HCEC 1CT (cell line): ENCODE data around the gene LRRC27.

Experiments used
- DNase-seq: peaks from one replicate; pipeline ENCODE4 v3.0.0-alpha.2; 2017

Gene LRRC27

GRCh38 chr10:132417957-132418441 is 86.0 kb downstream of the LRRC27 start:
- DNase-seq: no peak

GRCh38 chr10:132418527-132419416 is 86.8 kb downstream of the LRRC27 start:
- no peak for DNase-seq

DNA sequence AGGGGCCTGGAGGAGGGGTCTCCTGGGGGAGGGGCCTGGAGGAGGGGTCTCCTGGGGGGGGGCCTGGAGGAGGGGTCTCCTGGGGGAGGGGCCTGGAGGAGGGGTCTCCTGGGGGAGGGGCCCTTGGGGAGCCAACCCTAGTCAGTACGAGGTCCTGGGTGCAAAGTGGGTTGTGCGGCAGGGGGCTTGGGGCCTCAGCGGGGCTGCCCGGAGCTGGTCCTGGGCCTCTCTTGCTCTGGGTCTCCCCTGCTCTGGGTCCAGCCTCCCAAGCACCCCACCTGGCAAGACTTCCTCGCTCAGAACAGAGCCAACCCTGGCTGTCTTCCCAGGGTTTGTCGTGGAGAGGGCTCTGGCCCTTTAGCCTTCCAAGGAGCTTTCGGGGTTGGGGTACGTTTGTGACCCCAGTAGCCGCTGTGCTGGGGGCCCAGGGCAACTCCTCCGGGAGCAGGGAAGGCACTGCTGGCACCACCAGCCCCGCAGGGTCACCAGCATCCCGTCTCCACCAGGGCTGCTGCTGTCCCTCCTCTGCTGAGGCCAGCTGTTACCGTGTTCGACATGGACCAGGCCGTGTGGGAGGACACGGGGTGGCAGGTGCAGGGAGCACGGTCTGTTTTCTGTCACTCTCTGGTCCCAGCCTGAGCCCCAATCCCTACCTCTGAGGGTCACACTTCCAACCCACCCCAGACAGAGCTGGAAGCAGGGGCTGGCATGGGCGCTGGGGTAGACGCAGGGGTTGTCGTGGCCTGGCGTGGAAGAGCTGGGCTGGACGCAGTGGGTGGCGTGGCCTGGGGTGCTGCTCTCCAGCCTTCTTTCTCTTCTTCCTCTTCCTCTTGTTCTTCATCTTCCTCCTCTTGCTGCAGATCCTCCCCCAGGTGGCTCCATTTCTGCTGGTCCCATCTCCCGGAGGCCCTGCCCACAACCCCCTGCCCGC is 87.8 kb downstream of the LRRC27 start:
- DNase-seq: no peak

DNA sequence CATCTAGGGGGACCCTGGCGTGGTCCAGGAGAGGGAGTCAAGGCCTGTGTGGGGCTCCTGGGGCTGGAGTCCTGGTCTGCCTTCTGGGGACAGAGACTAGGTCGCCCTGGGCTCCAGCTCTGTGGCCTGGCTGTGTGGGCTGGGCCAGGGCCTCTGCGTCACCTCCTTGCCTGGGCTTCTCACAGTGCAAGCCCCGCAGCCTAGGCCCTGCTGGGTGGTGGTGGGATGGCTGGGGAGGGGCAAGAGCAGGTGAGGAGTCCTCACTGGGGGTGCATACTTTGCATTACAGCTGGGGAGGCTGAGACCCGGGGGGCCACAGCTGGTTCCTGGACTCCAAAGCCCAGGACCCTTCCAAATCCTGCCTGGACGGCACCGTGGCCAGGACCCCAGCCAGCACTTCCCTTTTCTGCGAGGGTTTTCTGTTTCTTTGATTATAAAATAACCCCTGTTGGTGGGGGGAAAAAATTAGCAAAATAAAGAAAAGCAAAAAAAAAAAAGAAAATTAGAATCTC is 88.5 kb downstream of the LRRC27 start:
- no peak for DNase-seq

- no peak for DNase-seq
Observed at GRCh38 chr10:132420981-132421846, 89.2 kb downstream of the LRRC27 start.

DNA sequence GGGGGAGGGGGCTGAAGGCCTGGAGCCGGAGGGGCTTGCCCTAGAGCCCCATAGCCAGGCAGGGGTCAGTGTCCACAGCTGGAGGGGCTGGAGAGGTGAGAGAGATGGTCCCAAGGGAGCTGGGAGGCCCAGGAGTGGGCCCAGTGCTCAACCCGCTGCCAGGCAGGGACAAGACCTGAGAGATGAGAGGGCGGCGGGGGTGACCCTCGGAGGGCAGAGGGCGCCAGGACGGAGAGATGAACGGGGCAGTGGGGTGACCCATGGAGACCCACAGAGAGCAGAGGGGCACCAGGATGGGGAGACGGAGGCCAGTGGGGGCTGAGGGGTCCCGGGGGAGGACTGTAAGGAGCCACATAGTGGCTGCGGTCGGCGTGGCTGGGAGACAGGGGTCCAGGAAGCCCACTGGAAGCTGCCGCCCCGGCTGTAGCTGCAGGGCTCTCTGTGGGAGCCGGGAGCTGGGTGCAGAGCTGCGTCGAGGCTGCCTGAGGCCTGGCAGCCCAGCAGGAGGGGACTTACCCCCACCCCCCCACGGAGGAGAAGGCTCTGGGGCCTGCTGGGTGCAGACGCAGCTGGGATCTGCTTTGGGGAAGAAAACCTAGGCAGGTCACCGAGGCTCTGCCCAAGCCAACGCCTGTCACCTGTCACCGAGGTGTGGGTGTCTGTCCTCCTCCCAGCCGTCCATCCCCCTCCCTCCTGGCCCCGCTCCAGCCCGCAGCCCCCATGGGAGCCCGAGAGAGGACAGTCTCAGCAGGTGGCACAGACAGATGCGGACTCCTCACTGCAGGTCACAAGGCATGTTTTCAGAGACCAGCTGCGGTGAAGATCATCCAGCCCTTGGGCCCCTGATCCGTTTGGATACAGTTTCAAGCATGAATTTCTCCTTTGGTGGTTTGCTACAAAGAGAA is 90.1 kb downstream of the LRRC27 start:
- DNase-seq: no peak

- no peak for DNase-seq
Observed at GRCh38 chr10:132422903-132423825, 91.2 kb downstream of the LRRC27 start.

DNA sequence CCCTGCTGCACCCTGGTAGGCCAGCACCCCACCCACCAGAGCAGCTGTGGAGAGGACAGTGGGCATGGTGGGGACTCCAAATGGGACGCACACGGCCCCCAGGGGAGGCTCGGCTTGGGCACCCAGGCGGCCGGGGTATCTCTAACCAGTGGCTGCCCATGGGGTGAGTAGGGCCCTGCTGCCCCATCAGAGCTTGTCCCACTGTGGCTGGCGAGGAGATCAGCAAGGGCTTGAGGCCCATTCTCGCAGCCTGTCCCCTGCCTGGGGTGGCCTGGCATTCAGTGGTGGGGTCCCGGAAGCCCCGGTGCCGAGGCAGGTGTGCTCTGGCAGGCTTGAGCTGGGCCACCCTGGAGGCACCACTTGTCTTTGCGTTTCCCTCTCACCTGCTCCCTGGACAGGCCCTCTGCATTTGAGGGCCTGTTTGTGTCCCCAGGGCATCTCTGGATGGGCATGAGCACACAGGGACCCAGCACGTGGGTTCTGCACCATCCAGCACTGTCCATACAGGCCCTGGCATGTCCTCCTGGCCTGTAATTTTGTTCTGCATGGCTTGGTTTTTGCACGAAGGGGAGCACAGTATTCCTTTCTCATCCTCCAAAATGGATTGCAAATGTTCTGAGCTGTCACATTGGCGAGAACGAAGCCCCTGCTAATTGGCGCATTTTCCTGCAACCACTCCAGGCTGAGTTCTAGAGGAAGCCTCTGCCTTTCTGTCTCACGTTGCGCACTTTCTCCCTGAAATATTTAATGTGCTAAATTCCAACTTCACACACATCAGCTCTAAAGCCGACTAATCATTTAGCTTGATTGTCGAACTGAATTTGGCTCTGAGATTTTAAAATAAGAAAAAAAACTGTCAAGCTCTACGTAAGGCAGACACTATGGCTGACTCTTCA is 92.2 kb downstream of the LRRC27 start:
- DNase-seq: no peak

DNA sequence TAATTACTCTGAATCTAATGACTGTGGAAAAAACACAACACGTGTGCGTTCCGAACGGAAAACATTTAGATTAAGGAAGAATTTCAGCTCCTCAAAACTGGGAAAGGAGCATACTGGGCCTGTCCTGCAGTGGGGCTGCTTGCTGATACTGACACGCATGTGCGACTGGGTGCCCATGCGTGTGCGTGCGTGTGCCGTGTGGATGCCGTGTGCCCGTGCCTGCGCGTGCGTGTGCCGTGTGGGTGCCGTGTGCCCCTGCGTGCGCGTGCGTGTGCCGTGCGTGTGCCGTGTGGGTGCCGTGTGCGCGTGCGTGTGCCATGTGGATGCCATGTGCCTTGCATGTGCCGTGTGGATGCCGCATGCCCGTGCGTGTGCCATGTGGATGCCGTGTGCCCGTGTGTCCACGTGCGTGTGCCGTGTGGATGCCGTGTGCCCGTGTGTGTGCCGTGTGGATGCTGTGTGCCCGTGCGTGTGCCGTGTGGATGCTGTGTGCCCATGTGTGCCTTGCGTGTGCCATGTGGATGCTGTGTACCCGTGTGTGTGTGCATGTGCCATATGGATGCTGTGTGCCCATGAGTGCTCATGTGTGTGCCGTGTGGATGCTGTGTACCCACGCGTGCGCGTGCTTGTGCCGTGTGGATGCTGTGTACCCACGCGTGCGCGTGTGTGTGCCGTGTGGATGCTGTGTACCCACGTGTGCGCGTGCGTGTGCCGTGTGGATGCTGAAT is 93.2 kb downstream of the LRRC27 start:
- no peak for DNase-seq

DNA sequence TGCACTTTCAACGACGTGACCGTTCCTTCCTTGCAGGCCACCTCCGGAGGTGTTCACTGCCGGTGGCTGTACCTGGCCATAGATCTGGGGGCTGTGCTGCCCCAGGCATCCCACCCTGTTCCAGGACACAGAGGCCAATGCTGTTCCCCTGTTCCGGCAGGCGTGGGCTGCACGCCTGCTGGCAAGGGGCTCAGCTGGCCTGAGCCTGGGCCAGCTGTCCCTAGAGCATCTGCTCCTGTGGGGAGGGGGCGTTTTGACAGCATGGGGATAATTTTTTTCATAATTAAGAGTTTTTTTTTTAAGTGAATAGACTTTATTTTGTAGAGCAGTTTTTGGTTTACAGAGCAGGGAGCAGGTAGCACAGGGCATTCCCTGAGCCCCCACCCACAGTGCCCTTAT is 93.8 kb downstream of the LRRC27 start:
- no peak for DNase-seq

- no peak for DNase-seq
Observed at GRCh38 chr10:132427006-132427771, 95.2 kb downstream of the LRRC27 start.

GRCh38 chr10:132427939-132428367 is 96.0 kb downstream of the LRRC27 start:
- DNase-seq: no peak

GRCh38 chr10:132428486-132428995 is 96.5 kb downstream of the LRRC27 start:
- DNase-seq: no peak
